IMR-90 (cell line): ENCODE measurements around the gene CFAP45. TPM values are rescaled to one million over a fixed set of nuclear protein-coding genes. Genes with fewer than 3 reads are reported as not detected.

Experiments
- ATAC-seq: fragments of 200-7000 bp; cut with Tn5 transposase; 2 replicates; pipeline ENCODE4 v1.9.1; 2020; ENCODE audit warnings: low read depth, mild to moderate bottlenecking, moderate library complexity
- BruUV-seq: library from RNA; stranded (reverse); fragments of 400-500 nt; replicated peaks from 2 replicates; lab custom pipeline; 2021; lab: Mats Ljungman, UMichigan
- CTCF ChIA-PET: fragments of 300-600 bp; formaldehyde crosslinking; extraction: SDS; loops from one replicate; lab custom pipeline; 2021; ENCODE audit warnings: antibody characterized with exemption; lab: Yijun Ruan, JAX
- POLR2A ChIA-PET: fragments of 300-600 bp; sonication (Branson Sonifier 250); formaldehyde crosslinking; loops from one replicate; lab custom pipeline; 2022; ENCODE audit warnings: antibody characterized with exemption; ENCODE audit not compliant: unreplicated experiment; lab: Charles Lee
- DNase-seq: peaks from one replicate; pipeline ENCODE4 v3.0.0; 2013
- H2AFZ ChIP-seq: replicated peaks from 2 replicates; pipeline ENCODE3; 2013; ENCODE audit warnings: low read length, mild to moderate bottlenecking; ENCODE audit not compliant: poor library complexity
- H2AK5ac ChIP-seq: 2 replicates; pipeline ENCODE4 v1.6.1; 2013; ENCODE audit warnings: low read depth, low read length, inconsistent platforms
- H2AK9ac ChIP-seq: replicated peaks from 2 replicates; pipeline ENCODE3; 2013; ENCODE audit warnings: mild to moderate bottlenecking, low read depth, low read length, moderate library complexity; ENCODE audit not compliant: poor library complexity
- H2BK120ac ChIP-seq: 2 replicates; pipeline ENCODE4 v1.6.1; 2013; ENCODE audit warnings: low read depth, low read length, inconsistent platforms
- H2BK15ac ChIP-seq: 3 replicates; pipeline ENCODE4 v1.6.1; 2013; ENCODE audit warnings: low read depth, low read length, inconsistent platforms
- H2BK20ac ChIP-seq: 2 replicates; pipeline ENCODE4 v1.6.1; 2013; ENCODE audit warnings: low read depth, mild to moderate bottlenecking, inconsistent platforms, low read length, moderate library complexity
- H2BK5ac ChIP-seq: 2 replicates; pipeline ENCODE4 v1.6.1; 2013; ENCODE audit warnings: mild to moderate bottlenecking, low read depth, low read length, inconsistent platforms; ENCODE audit not compliant: poor library complexity, severe bottlenecking
- H3K14ac ChIP-seq: replicated peaks from 2 replicates; pipeline ENCODE4 v1.6.1; 2013; ENCODE audit warnings: low read depth, low read length, inconsistent platforms
- H3K18ac ChIP-seq: 2 replicates; pipeline ENCODE4 v1.6.1; 2013; ENCODE audit warnings: low read depth, low read length, control low read depth
- H3K23ac ChIP-seq: 2 replicates; pipeline ENCODE4 v1.6.1; 2013; ENCODE audit warnings: low read depth, low read length, inconsistent platforms
- H3K27ac ChIP-seq: 2 replicates; pipeline ENCODE4 v1.5.1; 2013; ENCODE audit warnings: mild to moderate bottlenecking, control low read depth, low read length; ENCODE audit not compliant: insufficient read depth
- H3K27me3 ChIP-seq: 2 replicates; pipeline ENCODE4 v1.6.1; 2013; ENCODE audit warnings: low read length; ENCODE audit not compliant: control insufficient read depth, insufficient read depth
- H3K36me3 ChIP-seq: 2 replicates; pipeline ENCODE4 v1.6.1; 2013; ENCODE audit warnings: low read length, mixed read lengths; ENCODE audit not compliant: control insufficient read depth, insufficient read depth
- H3K4ac ChIP-seq: 2 replicates; pipeline ENCODE4 v1.6.1; 2013; ENCODE audit warnings: low read depth, low read length, inconsistent platforms
- H3K4me1 ChIP-seq: 2 replicates; pipeline ENCODE4 v1.6.1; 2013; ENCODE audit warnings: low read length, mixed read lengths; ENCODE audit not compliant: control insufficient read depth, insufficient read depth
- H3K4me2 ChIP-seq: 2 replicates; pipeline ENCODE4 v1.6.1; 2013; ENCODE audit warnings: low read depth, mild to moderate bottlenecking, control low read depth, low read length, moderate library complexity
- H3K4me3 ChIP-seq: 2 replicates; pipeline ENCODE4 v1.5.1; 2013; ENCODE audit warnings: low read depth, mild to moderate bottlenecking, control low read depth, low read length, moderate library complexity; ENCODE audit not compliant: insufficient read depth
- H3K56ac ChIP-seq: 2 replicates; pipeline ENCODE4 v1.6.1; 2013; ENCODE audit warnings: low read length, inconsistent platforms; ENCODE audit not compliant: insufficient read depth; ENCODE audit errors: extremely low read depth
- H3K79me1 ChIP-seq, 2 experiments: 2 replicates each; pipeline ENCODE4 v1.6.1; 2013; ENCODE audit warnings: low read length in 2 of 2, inconsistent platforms in 1 of 2, low read depth in 1 of 2
- H3K9ac ChIP-seq: 2 replicates; pipeline ENCODE4 v1.6.1; 2013; ENCODE audit warnings: low read depth, low read length, control low read depth
- H3K9me1 ChIP-seq: 2 replicates; pipeline ENCODE4 v1.6.1; 2013; ENCODE audit warnings: low read length, inconsistent platforms; ENCODE audit not compliant: insufficient read depth
- H3K9me3 ChIP-seq: 2 replicates; pipeline ENCODE4 v1.6.1; 2013; ENCODE audit warnings: low read length; ENCODE audit not compliant: control insufficient read depth, insufficient read depth
- H4K20me1 ChIP-seq: 2 replicates; pipeline ENCODE4 v1.6.1; 2013; ENCODE audit warnings: low read length, inconsistent platforms; ENCODE audit not compliant: insufficient read depth
- H4K5ac ChIP-seq: 2 replicates; pipeline ENCODE4 v1.6.1; 2013; ENCODE audit warnings: mild to moderate bottlenecking, low read depth, low read length, control low read depth
- H4K8ac ChIP-seq, 2 experiments: 2 replicates each; pipeline ENCODE4 v1.6.1; 2013; ENCODE audit warnings: low read depth in 2 of 2, low read length in 2 of 2, control low read depth in 1 of 2, inconsistent platforms in 1 of 2
- H4K91ac ChIP-seq: 2 replicates; pipeline ENCODE4 v1.6.1; 2013; ENCODE audit warnings: low read depth, low read length, inconsistent platforms; ENCODE audit not compliant: insufficient read depth
- BHLHE40 ChIP-seq: fragments of 150-350 bp; IDR thresholded peaks from 2 replicates; pipeline ENCODE4 v1.6.1; 2016; ENCODE audit warnings: mild to moderate bottlenecking, low read depth, low read length
- CEBPB ChIP-seq: IDR thresholded peaks from 2 replicates; pipeline ENCODE4 v1.6.1; 2012; ENCODE audit warnings: low read depth, low read length, improper control_type of control experiment
- CHD1 ChIP-seq: IDR thresholded peaks from 2 replicates; pipeline ENCODE4 v1.6.1; 2012; ENCODE audit warnings: low read depth, low read length, improper control_type of control experiment
- CTCF ChIP-seq: conservative IDR thresholded peaks from 2 replicates; pipeline ENCODE4 v1.5.1; 2012; ENCODE audit warnings: mild to moderate bottlenecking, low read depth, low read length, improper control_type of control experiment
- ELK1 ChIP-seq: fragments of 150-350 bp; IDR thresholded peaks from 2 replicates; pipeline ENCODE4 v1.6.1; 2016; ENCODE audit warnings: low read depth, mild to moderate bottlenecking, low read length, moderate library complexity, borderline replicate concordance
- FOS ChIP-seq: fragments of 150-350 bp; IDR thresholded peaks from 2 replicates; pipeline ENCODE4 v1.6.1; 2016; ENCODE audit warnings: low read depth, low read length
- MAFK ChIP-seq: IDR thresholded peaks from 2 replicates; pipeline ENCODE4 v1.6.1; 2012; ENCODE audit warnings: low read depth, low read length, improper control_type of control experiment
- MAZ ChIP-seq: IDR thresholded peaks from 2 replicates; pipeline ENCODE4 v1.6.1; 2012; ENCODE audit warnings: low read depth, mild to moderate bottlenecking, low read length, improper control_type of control experiment, moderate library complexity, borderline replicate concordance
- MXI1 ChIP-seq: IDR thresholded peaks from 2 replicates; pipeline ENCODE4 v1.6.1; 2012; ENCODE audit warnings: low read depth, mild to moderate bottlenecking, low read length, moderate library complexity, borderline replicate concordance
- RFX5 ChIP-seq: IDR thresholded peaks from 2 replicates; pipeline ENCODE4 v1.8.0; 2012; ENCODE audit warnings: low read depth, mild to moderate bottlenecking, low read length, moderate library complexity
- SMC3 ChIP-seq: fragments of 150-350 bp; IDR thresholded peaks from 2 replicates; pipeline ENCODE4 v1.6.1; 2016; ENCODE audit warnings: low read depth, mild to moderate bottlenecking, antibody characterized with exemption, low read length, moderate library complexity
- WGBS, 2 experiments: methylation state at CpG; one replicate each; pipeline versions ENCODE4 v1.1.5 to v1.1.7; 2013; ENCODE audit warnings: missing lambda C conversion rate in 2 of 2; ENCODE audit not compliant: insufficient read length in 1 of 2; ENCODE audit errors: extremely low coverage in 2 of 2; 5-methylcytosine and 5-hydroxymethylcytosine counted together
- dilution Hi-C: fragments of 300-500 bp; cut with HindIII; formaldehyde crosslinking; loops from one replicate; pipeline ENCODE4 v1.14.3; 2018; ENCODE audit warnings: low sequenced_read_pairs; ENCODE audit not compliant: unreplicated experiment
- in situ Hi-C: fragments of 300-500 bp; cut with MboI; formaldehyde crosslinking; loops from 3 replicates; pipeline ENCODE4 v1.14.3; 2019; ENCODE audit warnings: low sequenced_read_pairs, inconsistent platforms, mixed read lengths
- intact Hi-C: fragments of 100-400 bp; cut with micrococcal nuclease; formaldehyde crosslinking; loops from 2 replicates; pipeline ENCODE4 v1.10.0; 2022
- polyA plus RNA-seq, 3 experiments: library from polyadenylated mRNA; depleted of rRNA; stranded (reverse); fragments of >200 nt; gene quantifications; 2 replicates each; pipeline ENCODE4 v1.2.3, GENCODE V29; 2012; ENCODE audit warnings: low replicate concordance in 1 of 3
- total RNA-seq: library from RNA; depleted of rRNA; stranded (reverse); fragments of >200 nt; gene quantifications from 2 replicates; pipeline ENCODE4 v1.2.3, GENCODE V29; 2012

The CFAP45 gene
- total and polyA plus RNA-seq, 2 of the 4 experiments (the other 2 are of a cell fraction): 0.51 to 0.72 TPM

GRCh38 chr1:159884296-159884695 is 15.7 kb downstream of the CFAP45 start:
- Histone ChIP-seq H4K91ac (no peak overlapping the region), H3K9me3 (no peaks in the 10 kb centered on the region), H3K4ac (no peak overlapping the region), H2AFZ (no peak overlapping the region), H3K4me2 (no peak overlapping the region), H4K20me1 (no peaks in the 10 kb centered on the region), H3K79me1 (no peaks in the 10 kb centered on the region), H2BK15ac (no peak overlapping the region), H4K8ac (no peak overlapping the region), H2BK5ac (no peak overlapping the region), H3K4me1 (peaks cover 16% of the 10 kb centered on the region), H3K9ac (no peak overlapping the region), H3K56ac (no peak overlapping the region), H3K9me1 (peaks cover 18% of the 10 kb centered on the region), H3K23ac (no peak overlapping the region), H3K27me3 (no peaks in the 10 kb centered on the region), H3K14ac (no peak overlapping the region), H3K18ac (no peak overlapping the region), H3K36me3 (no peaks in the 10 kb centered on the region), H2BK120ac (no peak overlapping the region), H3K27ac (no peak overlapping the region), H2BK20ac (no peak overlapping the region), H2AK5ac (no peak overlapping the region), H3K4me3 (no peak overlapping the region), H2AK9ac (no peak overlapping the region), H4K5ac (no peak overlapping the region)
- in situ Hi-C loops (loop anchor here (25.0 kb wide), 1 partner anchor 672 kb away; the partner anchor contains the start of gene ACKR1), intact Hi-C loops (no loop called here), dilution Hi-C loops (loop anchor here (25.0 kb wide), 1 partner anchor 97 kb away; the partner anchor contains the start of gene DUSP23)
- DNase-seq (no peak), ATAC-seq (no peak)
- BruUV-seq: no TSS peak
- TF ChIP-seq CTCF: no peak
- TF ChIP-seq BHLHE40: no peak
- TF ChIP-seq CEBPB: no peak
- no peak for TF ChIP-seq RFX5
- TF ChIP-seq FOS: no peak
- TF ChIP-seq ELK1: no peak
- TF ChIP-seq CHD1: no peak
- no peak for TF ChIP-seq SMC3
- TF ChIP-seq MAZ: no peak
- no peak for TF ChIP-seq MAFK
- no peak for TF ChIP-seq MXI1
- 95% methylated on average over 4 of the region's 8 CpGs; no CpG with 5 or more reads in 1 of the 2 experiments for WGBS, 2 experiments
- ChIA-PET POLR2A (no interaction called here), CTCF (interaction anchor here (2.7 kb wide), 1 partner anchor 85 kb away, joined by 13 read pairs; no protein-coding TSS in a partner anchor)
